Calu3 (cell line): ENCODE data around the gene IFT80. TPM values are rescaled to one million over a fixed set of nuclear protein-coding genes. Genes with fewer than 3 reads are reported as not detected.

Experiments
- BruUV-seq: library from RNA; stranded (reverse); fragments of 400-500 nt; replicated peaks from 2 replicates; lab custom pipeline; 2021; lab: Mats Ljungman, UMichigan
- CTCF ChIA-PET: fragments of 300-600 bp; sonication (Branson Sonifier 250); formaldehyde crosslinking; loops from one replicate; lab custom pipeline; 2022; ENCODE audit warnings: antibody characterized with exemption; lab: Charles Lee
- DNase-seq: peaks from one replicate; pipeline ENCODE4 v3.0.0; 2022
- H3K27ac Mint-ChIP-seq: one replicate; pipeline ENCODE4 v1.8.0; 2022; ENCODE audit warnings: mixed read lengths; ENCODE audit not compliant: unreplicated experiment
- H3K27me3 Mint-ChIP-seq: one replicate; pipeline ENCODE4 v1.8.0; 2022; ENCODE audit warnings: mixed read lengths; ENCODE audit not compliant: unreplicated experiment
- H3K36me3 Mint-ChIP-seq: one replicate; pipeline ENCODE4 v1.8.0; 2022; ENCODE audit warnings: mild to moderate bottlenecking, moderate library complexity, mixed read lengths; ENCODE audit not compliant: insufficient read depth, unreplicated experiment
- H3K4me1 Mint-ChIP-seq: one replicate; pipeline ENCODE4 v1.8.0; 2022; ENCODE audit warnings: mild to moderate bottlenecking, low read depth, mixed read lengths; ENCODE audit not compliant: unreplicated experiment
- H3K4me3 Mint-ChIP-seq: one replicate; pipeline ENCODE4 v1.8.0; 2022; ENCODE audit warnings: mild to moderate bottlenecking, low read depth, moderate library complexity, mixed read lengths; ENCODE audit not compliant: unreplicated experiment
- H3K9me3 Mint-ChIP-seq: one replicate; pipeline ENCODE4 v1.8.0; 2022; ENCODE audit warnings: low read depth, mixed read lengths; ENCODE audit not compliant: unreplicated experiment
- CTCF ChIP-seq: fragments of 200-600 bp; IDR thresholded peaks from one replicate; pipeline ENCODE4 v1.8.0; 2022; ENCODE audit warnings: antibody characterized with exemption; ENCODE audit not compliant: unreplicated experiment
- intact Hi-C: fragments of 100-400 bp; cut with micrococcal nuclease; formaldehyde crosslinking; loops from one replicate; pipeline ENCODE4 v1.10.0; 2022; ENCODE audit not compliant: unreplicated experiment
- total RNA-seq: library from RNA; stranded (reverse); gene quantifications from 2 replicates; pipeline ENCODE4 v1.2.3, GENCODE V29; 2022

IFT80 gene
- total RNA-seq, 1 experiment from 2014 or later = 58.0 TPM

DNA sequence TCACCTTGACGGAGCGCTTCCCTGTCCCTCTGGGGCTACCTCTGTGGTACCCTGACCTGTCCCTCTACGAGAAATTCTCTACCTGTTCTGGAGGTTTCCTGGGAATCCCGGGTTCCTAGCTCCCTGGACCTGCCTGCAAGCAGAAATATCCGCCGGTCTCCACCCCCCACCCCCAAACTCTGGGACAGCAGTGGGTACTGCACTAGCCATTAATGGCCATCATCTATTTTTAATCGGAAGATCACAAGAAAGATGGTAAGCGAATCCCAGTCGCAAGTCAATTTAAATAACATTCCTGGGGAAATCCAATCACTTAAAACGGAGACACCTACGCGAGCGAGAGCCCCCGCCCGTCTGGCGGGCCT is 174.2 kb downstream of the IFT80 start:
- intact Hi-C loops = loop anchor here (5.0 kb wide), 3 partner anchors 62 to 188 kb away; no protein-coding TSS in a partner anchor
- Mint-ChIP-seq H3K4me3 (peak overlapping the region; percentile 85), H3K4me1 (peaks cover 9% of the 10 kb centered on the region), H3K27me3 (peaks cover 13% of the 10 kb centered on the region), H3K9me3 (no peaks in the 10 kb centered on the region), H3K27ac (peak overlapping the region; percentile 59), H3K36me3 (peaks cover 23% of the 10 kb centered on the region)
- CTCF ChIA-PET = interaction anchor here (0.8 to 1.4 kb wide), 5 partner anchors 26 to 193 kb away, joined by 3 to 8 read pairs (median 5); no protein-coding TSS in a partner anchor
- no peak for DNase-seq
- TF ChIP-seq CTCF = no peak
- BruUV-seq = no TSS peak

- no peak overlapping the region for H3K4me3 Mint-ChIP-seq
These were observed 174.8 kb downstream of the IFT80 start for GRCh38 chr3:160224256-160224655.

GRCh38 chr3:160221019-160221418 is 178.0 kb downstream of the IFT80 start:
- no TSS peak for BruUV-seq
- H3K4me3 Mint-ChIP-seq = no peak overlapping the region
- peaks cover 13% of the 10 kb centered on the region for H3K27me3 Mint-ChIP-seq
- H3K27ac Mint-ChIP-seq = no peak overlapping the region
- intact Hi-C loops = no loop called here
- peaks cover 9% of the 10 kb centered on the region for H3K4me1 Mint-ChIP-seq
- DNase-seq = no peak
- CTCF ChIA-PET = interaction anchor here (1.3 kb wide), 1 partner anchor 58 kb away, joined by 4 read pairs; no protein-coding TSS in a partner anchor
- H3K36me3 Mint-ChIP-seq = peaks cover 15% of the 10 kb centered on the region
- no peaks in the 10 kb centered on the region for H3K9me3 Mint-ChIP-seq
- TF ChIP-seq CTCF = no peak

More at GRCh38 chr3:160224256-160224655, 174.8 kb downstream of the IFT80 start:
- BruUV-seq = no TSS peak
- no peak for TF ChIP-seq CTCF
- no peak overlapping the region for H3K27ac Mint-ChIP-seq
- peaks cover 13% of the 10 kb centered on the region for H3K27me3 Mint-ChIP-seq
- H3K4me1 Mint-ChIP-seq = peaks cover 9% of the 10 kb centered on the region
- CTCF ChIA-PET = interaction anchor here (0.8 kb wide), 1 partner anchor 26 kb away, joined by 5 read pairs; no protein-coding TSS in a partner anchor
- H3K36me3 Mint-ChIP-seq = peaks cover 23% of the 10 kb centered on the region
- intact Hi-C loops = no loop called here
- no peak for DNase-seq
- H3K9me3 Mint-ChIP-seq = no peaks in the 10 kb centered on the region

- DNase-seq = no peak
- no peaks in the 10 kb centered on the region for H3K9me3 Mint-ChIP-seq
These were observed 179.0 kb downstream of the IFT80 start for GRCh38 chr3:160220038-160220437.

More at GRCh38 chr3:160220038-160220437, 179.0 kb downstream of the IFT80 start:
- Mint-ChIP-seq H3K4me1 (peaks cover 9% of the 10 kb centered on the region), H3K4me3 (no peak overlapping the region), H3K36me3 (peaks cover 5% of the 10 kb centered on the region), H3K27ac (no peak overlapping the region), H3K27me3 (peaks cover 11% of the 10 kb centered on the region)
- CTCF ChIA-PET = interaction anchor here (1.3 kb wide), 1 partner anchor 57 kb away, joined by 4 read pairs; no protein-coding TSS in a partner anchor
- no TSS peak for BruUV-seq
- intact Hi-C loops = no loop called here
- no peak for TF ChIP-seq CTCF
